K562 (cell line): Measurements from ENCODE around the gene ZBTB18. TPM values are rescaled to one million over a fixed set of nuclear protein-coding genes. Genes with fewer than 3 reads are reported as not detected.

Experiments
- ATAC-seq: fragments of 200-7000 bp; cut with Tn5 transposase; 3 replicates; pipeline ENCODE4 v1.9.1; 2020; ENCODE audit warnings: moderate library complexity
- BruUV-seq: library from RNA; stranded (reverse); fragments of 400-500 nt; replicated peaks from 2 replicates; lab custom pipeline; 2021; lab: Mats Ljungman, UMichigan
- CTCF ChIA-PET: fragments of 300-600 bp; formaldehyde crosslinking; extraction: SDS; loops from one replicate; lab custom pipeline; 2021; ENCODE audit warnings: low intra/inter-chr PET ratio; lab: Yijun Ruan, JAX
- POLR2A ChIA-PET: fragments of 300-600, 350-650 bp; sonication (Branson Sonifier 250); formaldehyde crosslinking; extraction: SDS; loops from one replicate; lab custom pipeline; 2021; ENCODE audit warnings: antibody characterized with exemption, inconsistent platforms; lab: Yijun Ruan, JAX
- DNase-seq, 4 experiments: peaks; one replicate each; pipeline versions ENCODE4 v3.0.0 to v3.0.0-alpha.2; 2011 to 2018; ENCODE audit warnings: low spot score in 3 of 4, mixed read lengths in 3 of 4; ENCODE audit errors: extremely low read depth in 1 of 4
- FAIRE-seq: peaks from 2 replicates; lab custom pipeline; 2011; peaks lifted over from hg19 to GRCh38; lab: Jason Lieb, UNC
- H2AFZ ChIP-seq: 2 replicates; pipeline ENCODE4 v1.6.0; 2011; ENCODE audit warnings: low read depth, low read length, control low read depth, inconsistent platforms
- H3K27ac ChIP-seq: fragments of 200-600 bp; 3 replicates; pipeline ENCODE4 v1.8.0; 2011; ENCODE audit warnings: low read depth, mild to moderate bottlenecking, control low read depth, inconsistent platforms, low read length, moderate library complexity, mixed read lengths; ENCODE audit errors: extremely low read depth
- H3K27me3 ChIP-seq, 2 experiments: fragments of 300-600 bp in 1 of 2; 2 replicates in 1 of 2; 3 replicates in 1 of 2; pipeline versions ENCODE4 v1.6.0 to v1.8.0; 2011; ENCODE audit warnings: inconsistent platforms in 2 of 2, low read length in 2 of 2, mild to moderate bottlenecking in 1 of 2, mixed read lengths in 1 of 2, moderate library complexity in 1 of 2; ENCODE audit not compliant: control insufficient read depth in 2 of 2, insufficient read depth in 2 of 2
- H3K36me3 ChIP-seq: fragments of 300-600 bp; 3 replicates; pipeline ENCODE4 v1.8.0; 2011; ENCODE audit warnings: mild to moderate bottlenecking, low read length, inconsistent platforms; ENCODE audit not compliant: control insufficient read depth, insufficient read depth
- H3K4me1 ChIP-seq, 2 experiments: fragments of 200-600 bp in 1 of 2; replicated peaks in 1 of 2; 2 replicates in 1 of 2; 3 replicates in 1 of 2; pipeline versions ENCODE4 v1.5.1 to v1.8.0; 2011; ENCODE audit warnings: inconsistent platforms in 2 of 2, low read length in 2 of 2, mild to moderate bottlenecking in 1 of 2, mixed read lengths in 1 of 2, moderate library complexity in 1 of 2; ENCODE audit not compliant: control insufficient read depth in 2 of 2, insufficient read depth in 2 of 2
- H3K4me2 ChIP-seq: 2 replicates; pipeline ENCODE4 v1.6.1; 2011; ENCODE audit warnings: low read length, control low read depth, inconsistent platforms, mixed read lengths; ENCODE audit not compliant: insufficient read depth
- H3K4me3 ChIP-seq: fragments of 200-600 bp; sonication (generic), shearing (Covaris generic); 2 replicates; pipeline ENCODE4 v1.5.1; 2016; ENCODE audit warnings: control low read depth, inconsistent platforms
- H3K79me2 ChIP-seq: fragments of 200-600 bp; 3 replicates; pipeline ENCODE4 v1.8.0; 2011; ENCODE audit warnings: low read length, inconsistent platforms; ENCODE audit not compliant: control insufficient read depth, insufficient read depth
- H3K9ac ChIP-seq, 2 experiments: 2 replicates each; pipeline versions ENCODE4 v1.6.0 to v1.6.1; 2011; ENCODE audit warnings: low read depth in 2 of 2, low read length in 2 of 2, control low read depth in 1 of 2, inconsistent platforms in 1 of 2, mild to moderate bottlenecking in 1 of 2, mixed read lengths in 1 of 2; ENCODE audit not compliant: insufficient read depth in 1 of 2
- H3K9me1 ChIP-seq: one replicate; pipeline ENCODE4 v1.6.0; 2011; ENCODE audit warnings: inconsistent platforms, mild to moderate bottlenecking, low read length, moderate library complexity; ENCODE audit not compliant: control insufficient read depth, insufficient read depth
- H3K9me3 ChIP-seq: replicated peaks from 2 replicates; pipeline ENCODE4 v1.5.1; 2011; ENCODE audit warnings: low read depth, low read length, inconsistent platforms; ENCODE audit not compliant: control insufficient read depth, insufficient read depth
- H4K20me1 ChIP-seq: replicated peaks from 2 replicates; pipeline ENCODE4 v1.6.1; 2011; ENCODE audit warnings: low read length, inconsistent platforms, mixed read lengths; ENCODE audit not compliant: control insufficient read depth, insufficient read depth
- CCAR2 ChIP-seq: fragments of 200-400 bp; formaldehyde crosslinking; IDR thresholded peaks from 2 replicates; pipeline ENCODE4 v1.6.1; 2017; ENCODE audit warnings: mild to moderate bottlenecking, low read depth, low read length
- CTBP1 ChIP-seq: fragments of 450-650 bp; IDR thresholded peaks from 2 replicates; pipeline ENCODE4 v1.6.1; 2016; ENCODE audit warnings: borderline replicate concordance
- DPF2 ChIP-seq: fragments of 450-650 bp; IDR thresholded peaks from 2 replicates; pipeline ENCODE4 v1.6.1; 2016
- ERF ChIP-seq: fragments of 450-650 bp; formaldehyde crosslinking; IDR thresholded peaks from 2 replicates; pipeline ENCODE4 v1.4.0; 2020; ENCODE audit warnings: mild to moderate bottlenecking, mixed read lengths
- HDAC3 ChIP-seq: fragments of 450-650 bp; IDR thresholded peaks from 2 replicates; pipeline ENCODE4 v1.6.1; 2018; ENCODE audit warnings: borderline replicate concordance, mild to moderate bottlenecking, moderate library complexity; ENCODE audit not compliant: partially characterized antibody
- HMG20A ChIP-seq: fragments of 450-650 bp; formaldehyde crosslinking; conservative IDR thresholded peaks from 2 replicates; pipeline ENCODE4 v1.4.0; 2020; ENCODE audit warnings: mild to moderate bottlenecking, mixed read lengths
- MED1 ChIP-seq: sonication (generic); formaldehyde crosslinking; IDR thresholded peaks from 2 replicates; pipeline ENCODE4 v1.8.1; 2023; ENCODE audit warnings: missing genetic modification reagents, borderline replicate concordance
- MEIS2 ChIP-seq: fragments of 450-650 bp; IDR thresholded peaks from 2 replicates; pipeline ENCODE4 v1.6.1; 2014; ENCODE audit warnings: mild to moderate bottlenecking; ENCODE audit not compliant: partially characterized antibody
- MLX ChIP-seq, 2 experiments: fragments of 450-650 bp in 1 of 2; sonication (generic) in 1 of 2; formaldehyde crosslinking; conservative IDR thresholded peaks; 2 replicates each; pipeline versions ENCODE4 v1.4.0 to v1.8.1; 2020 to 2022; ENCODE audit warnings: mild to moderate bottlenecking in 1 of 2, missing genetic modification reagents in 1 of 2
- POLR2AphosphoS2 ChIP-seq: IDR thresholded peaks from 2 replicates; pipeline ENCODE4 v1.6.1; 2012; ENCODE audit warnings: low read length, improper control_type of control experiment
- ZBTB1 ChIP-seq: sonication (generic); formaldehyde crosslinking; IDR thresholded peaks from 2 replicates; pipeline ENCODE4 v1.8.1; 2023; ENCODE audit warnings: missing genetic modification reagents, low read depth, mild to moderate bottlenecking, borderline replicate concordance
- ZSCAN29 ChIP-seq: fragments of 450-650 bp; IDR thresholded peaks from 2 replicates; pipeline ENCODE4 v1.6.1; 2017
- WGBS: fragments of 100-300 bp; shearing (Covaris generic); methylation state at CpG from one replicate; pipeline ENCODE4 v1.1.6; 2016; ENCODE audit warnings: low coverage, mixed read lengths; ENCODE audit not compliant: insufficient coverage; ENCODE audit errors: missing lambda C conversion rate; 5-methylcytosine and 5-hydroxymethylcytosine counted together
- in situ Hi-C: fragments of 300-500 bp; cut with MboI; formaldehyde crosslinking; loops from 4 replicates; pipeline ENCODE4 v1.15.0; 2018; ENCODE audit warnings: inconsistent platforms, mixed read lengths
- intact Hi-C: fragments of 100-400 bp; cut with micrococcal nuclease; formaldehyde crosslinking; loops from 2 replicates; pipeline ENCODE4 v1.14.2; 2022
- polyA plus RNA-seq, 8 experiments: library from polyadenylated mRNA; depleted of rRNA in 4 of 8; stranded (reverse) in 5 of 8; unstranded in 3 of 8; fragments of >200 nt; fragmentation: Nextera tagmentation in 2 of 8; fragmentation: Illumina TruSeq in 1 of 8; extraction: Ambion mirVana in 2 of 8; extraction: Trizol in 1 of 8; gene quantifications; 2 replicates each; pipeline versions ENCODE4 v1.2.1 to v1.2.3, GENCODE V29; 2011 to 2014; ENCODE audit warnings: inconsistent platforms in 1 of 8, missing spikeins in 1 of 8
- total RNA-seq, 7 experiments: library from RNA; depleted of rRNA in 6 of 7; stranded (reverse); fragments of >200 nt in 6 of 7; fragmentation: Illumina TruSeq in 2 of 7; extraction: Trizol in 2 of 7; gene quantifications; 2 replicates each; pipeline versions ENCODE4 v1.2.1 to v1.2.3, GENCODE V29; 2011 to 2021; ENCODE audit warnings: low replicate concordance in 1 of 7
- TF ChIP-seq, protein P1 (sequence below), 2 experiments: fragments of 150-350 bp in 1 of 2; IDR thresholded peaks; 2 replicates each; pipeline ENCODE4 v1.6.1; 2012 to 2016; ENCODE audit warnings: low read depth in 2 of 2, low read length in 2 of 2, mild to moderate bottlenecking in 1 of 2, moderate library complexity in 1 of 2

ZBTB18 gene
- total and polyA plus RNA-seq, 9 of the 15 experiments (the other 6 are each of a cell fraction or from before 2014, with no cell fraction given): 0.13 to 2.6 (median 1.6) TPM

GRCh38 chr1:244104309-244105060 lies 53.4 kb downstream of the ZBTB18 start:
- peaks cover 43 to 61% of the 10 kb centered on the region in 2 experiments for H3K27me3 ChIP-seq
- under 1% methylated on average over 10 of the region's 10 CpGs for WGBS
- H3K36me3 ChIP-seq: no peaks in the 10 kb centered on the region
- no peaks in the 10 kb centered on the region for H3K4me1 ChIP-seq
- in situ Hi-C loops (no loop called here), intact Hi-C loops (no loop called here)
- no peak overlapping the region for H3K4me3 ChIP-seq
- H2AFZ ChIP-seq: no peak overlapping the region
- POLR2A ChIA-PET: no interaction called here
- CTCF ChIA-PET: no interaction called here
- no peaks in the 10 kb centered on the region for H3K9me3 ChIP-seq
- no peak for FAIRE-seq
- no TSS peak for BruUV-seq
- H3K9ac ChIP-seq: no peak overlapping the region
- H3K9me1 ChIP-seq: no peaks in the 10 kb centered on the region
- no peak overlapping the region for H3K4me2 ChIP-seq
- no peak for ATAC-seq
- DNase-seq: no peak
- TF ChIP-seq CCAR2: no peak
- TF ChIP-seq CTBP1: no peak
- TF ChIP-seq ERF: no peak
- TF ChIP-seq ZSCAN29: no peak
- TF ChIP-seq ZBTB1: no peak
- no peak overlapping the region for H3K27ac ChIP-seq
- no peaks in the 10 kb centered on the region for H3K79me2 ChIP-seq
- no peaks in the 10 kb centered on the region for H4K20me1 ChIP-seq

DNA sequence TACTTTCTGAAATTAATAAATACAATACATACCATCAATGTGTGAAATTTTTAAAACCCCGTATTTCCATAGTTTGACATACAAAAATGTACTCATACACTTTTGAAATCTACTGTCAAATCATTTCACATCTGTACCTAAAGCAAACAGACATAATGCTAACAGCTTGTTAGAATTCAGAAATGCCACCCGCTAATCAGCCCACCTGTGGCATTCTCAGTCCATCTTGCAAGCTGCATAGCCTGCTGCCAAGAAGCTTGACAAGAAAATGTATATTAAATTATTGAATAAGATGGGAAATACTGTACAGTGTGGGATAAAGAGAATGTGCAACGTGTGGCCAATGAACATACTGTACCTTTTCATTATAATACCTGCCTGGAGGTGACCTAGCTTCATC lies 55.1 kb downstream of the ZBTB18 start:
- 2% methylated on average over 3 of the region's 3 CpGs for WGBS
- FAIRE-seq: no peak
- TF ChIP-seq HMG20A (CRISPR knock-in tag) (no peak), HDAC3 (no peak), DPF2 (no peak), MLX (CRISPR knock-in tag; conservative IDR thresholded peaks at IDR 0.05) (no peak), POLR2AphosphoS2 (no peak), MED1 (no peak), MEIS2 (no peak)
- TF ChIP-seq, protein P1, sequence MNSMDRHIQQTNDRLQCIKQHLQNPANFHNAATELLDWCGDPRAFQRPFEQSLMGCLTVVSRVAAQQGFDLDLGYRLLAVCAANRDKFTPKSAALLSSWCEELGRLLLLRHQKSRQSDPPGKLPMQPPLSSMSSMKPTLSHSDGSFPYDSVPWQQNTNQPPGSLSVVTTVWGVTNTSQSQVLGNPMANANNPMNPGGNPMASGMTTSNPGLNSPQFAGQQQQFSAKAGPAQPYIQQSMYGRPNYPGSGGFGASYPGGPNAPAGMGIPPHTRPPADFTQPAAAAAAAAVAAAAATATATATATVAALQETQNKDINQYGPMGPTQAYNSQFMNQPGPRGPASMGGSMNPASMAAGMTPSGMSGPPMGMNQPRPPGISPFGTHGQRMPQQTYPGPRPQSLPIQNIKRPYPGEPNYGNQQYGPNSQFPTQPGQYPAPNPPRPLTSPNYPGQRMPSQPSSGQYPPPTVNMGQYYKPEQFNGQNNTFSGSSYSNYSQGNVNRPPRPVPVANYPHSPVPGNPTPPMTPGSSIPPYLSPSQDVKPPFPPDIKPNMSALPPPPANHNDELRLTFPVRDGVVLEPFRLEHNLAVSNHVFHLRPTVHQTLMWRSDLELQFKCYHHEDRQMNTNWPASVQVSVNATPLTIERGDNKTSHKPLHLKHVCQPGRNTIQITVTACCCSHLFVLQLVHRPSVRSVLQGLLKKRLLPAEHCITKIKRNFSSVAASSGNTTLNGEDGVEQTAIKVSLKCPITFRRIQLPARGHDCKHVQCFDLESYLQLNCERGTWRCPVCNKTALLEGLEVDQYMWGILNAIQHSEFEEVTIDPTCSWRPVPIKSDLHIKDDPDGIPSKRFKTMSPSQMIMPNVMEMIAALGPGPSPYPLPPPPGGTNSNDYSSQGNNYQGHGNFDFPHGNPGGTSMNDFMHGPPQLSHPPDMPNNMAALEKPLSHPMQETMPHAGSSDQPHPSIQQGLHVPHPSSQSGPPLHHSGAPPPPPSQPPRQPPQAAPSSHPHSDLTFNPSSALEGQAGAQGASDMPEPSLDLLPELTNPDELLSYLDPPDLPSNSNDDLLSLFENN (IDR thresholded peaks at IDR 0.05; ENCODE audit: low read depth in 2 of 2, low read length in 2 of 2): no peak

More for the DNA sequence above, 55.1 kb downstream of the ZBTB18 start:
- intact Hi-C loops: no loop called here
- H3K4me2 ChIP-seq: no peak overlapping the region
- ChIA-PET POLR2A (no interaction called here), CTCF (no interaction called here)
- peaks cover 37 to 49% of the 10 kb centered on the region in 2 experiments for H3K27me3 ChIP-seq
- no peaks in the 10 kb centered on the region for H3K9me3 ChIP-seq
- H3K27ac ChIP-seq: no peak overlapping the region
- H3K9me1 ChIP-seq: no peaks in the 10 kb centered on the region
- no peak overlapping the region for H3K4me3 ChIP-seq
- BruUV-seq: no TSS peak
- H3K36me3 ChIP-seq: no peaks in the 10 kb centered on the region
- in situ Hi-C loops: no loop called here
- H2AFZ ChIP-seq: no peak overlapping the region
- H3K4me1 ChIP-seq: no peaks in the 10 kb centered on the region
- DNase-seq (no peak), ATAC-seq (no peak)
- no peak overlapping the region for H3K9ac ChIP-seq
- no peaks in the 10 kb centered on the region for H3K79me2 ChIP-seq
- H4K20me1 ChIP-seq: no peaks in the 10 kb centered on the region
